ENCODE measurements around the gene KCNG3.

KCNG3 gene

DNA sequence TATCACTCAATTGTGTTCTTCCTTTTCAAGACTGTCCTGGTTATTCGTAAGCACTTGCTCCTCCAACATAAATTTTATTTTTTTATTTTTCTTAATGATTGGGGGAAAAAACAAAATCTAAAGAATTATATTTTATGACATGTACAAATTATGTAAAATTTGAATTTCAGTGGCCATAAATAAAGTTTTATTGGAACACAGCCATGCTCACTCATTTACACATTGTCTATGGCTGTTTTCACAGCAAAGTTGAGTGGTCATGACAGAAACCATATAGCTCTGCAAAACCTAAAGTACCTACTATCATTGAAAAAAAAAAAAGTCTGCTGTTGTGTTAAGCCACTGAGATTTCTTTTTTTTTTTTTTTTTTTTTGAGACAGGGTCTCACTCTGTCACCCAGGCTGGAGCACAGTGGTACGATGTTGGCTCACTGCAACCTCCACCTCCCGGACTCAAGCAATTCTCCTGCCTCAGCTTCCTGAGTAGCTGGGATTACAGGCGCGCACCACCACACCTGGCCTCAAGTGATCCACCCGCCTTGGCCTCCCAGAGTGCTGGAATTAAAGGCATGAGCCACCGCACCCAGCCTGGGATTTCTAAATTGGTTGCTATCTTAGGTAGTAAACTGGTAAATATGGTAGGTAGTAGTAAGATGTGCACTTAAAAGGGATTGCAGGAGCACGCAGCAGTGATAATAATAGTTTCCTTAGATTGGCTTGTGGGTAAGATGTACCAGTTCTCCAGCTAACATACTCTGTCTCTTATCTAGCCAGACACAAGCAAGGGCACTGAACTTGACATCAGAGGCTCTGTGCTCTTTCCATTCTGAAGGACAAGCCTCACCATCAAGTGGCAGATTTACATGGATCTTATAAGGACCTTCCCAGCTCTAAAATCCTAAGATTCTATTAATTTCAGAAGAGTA lies 44.4 kb downstream of the KCNG3 start:
- TF ChIP-seq, protein P1, sequence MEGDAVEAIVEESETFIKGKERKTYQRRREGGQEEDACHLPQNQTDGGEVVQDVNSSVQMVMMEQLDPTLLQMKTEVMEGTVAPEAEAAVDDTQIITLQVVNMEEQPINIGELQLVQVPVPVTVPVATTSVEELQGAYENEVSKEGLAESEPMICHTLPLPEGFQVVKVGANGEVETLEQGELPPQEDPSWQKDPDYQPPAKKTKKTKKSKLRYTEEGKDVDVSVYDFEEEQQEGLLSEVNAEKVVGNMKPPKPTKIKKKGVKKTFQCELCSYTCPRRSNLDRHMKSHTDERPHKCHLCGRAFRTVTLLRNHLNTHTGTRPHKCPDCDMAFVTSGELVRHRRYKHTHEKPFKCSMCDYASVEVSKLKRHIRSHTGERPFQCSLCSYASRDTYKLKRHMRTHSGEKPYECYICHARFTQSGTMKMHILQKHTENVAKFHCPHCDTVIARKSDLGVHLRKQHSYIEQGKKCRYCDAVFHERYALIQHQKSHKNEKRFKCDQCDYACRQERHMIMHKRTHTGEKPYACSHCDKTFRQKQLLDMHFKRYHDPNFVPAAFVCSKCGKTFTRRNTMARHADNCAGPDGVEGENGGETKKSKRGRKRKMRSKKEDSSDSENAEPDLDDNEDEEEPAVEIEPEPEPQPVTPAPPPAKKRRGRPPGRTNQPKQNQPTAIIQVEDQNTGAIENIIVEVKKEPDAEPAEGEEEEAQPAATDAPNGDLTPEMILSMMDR (IDR thresholded peaks at IDR 0.05; ENCODE audit: insufficient read depth, low read depth, low read length, missing control alignments): no peak
- no peak overlapping the region for H3K4me3 ChIP-seq (ENCODE audit: low read length)

DNA sequence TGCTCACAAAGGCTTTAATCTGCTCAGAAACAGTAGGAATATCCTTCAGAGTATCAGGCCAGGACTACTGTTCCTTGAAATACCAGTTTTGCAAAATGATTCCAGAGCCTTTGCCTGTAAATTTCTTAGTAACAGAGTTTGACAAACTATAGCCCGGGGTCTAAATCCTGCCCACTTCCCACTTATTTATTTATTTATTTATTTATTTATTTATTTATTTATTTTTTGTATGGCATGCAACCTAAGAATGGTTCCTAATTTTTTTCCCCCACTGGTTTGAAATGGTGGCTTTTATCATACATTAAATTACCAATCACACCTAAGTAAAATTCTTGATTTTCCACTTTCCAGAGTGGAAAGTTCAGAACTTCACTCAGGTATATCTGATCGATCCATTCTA lies 45.6 kb downstream of the KCNG3 start:
- no peak overlapping the region for H3K4me3 ChIP-seq (ENCODE audit: low read length)
- TF ChIP-seq, protein P1 (IDR thresholded peaks at IDR 0.05; ENCODE audit: insufficient read depth, low read depth, low read length, missing control alignments): no peak
- no peak for DNase-seq (ENCODE audit: low read depth)

More for the DNA sequence above, 44.4 kb downstream of the KCNG3 start:
- DNase-seq (ENCODE audit: low read depth): no peak

DNA sequence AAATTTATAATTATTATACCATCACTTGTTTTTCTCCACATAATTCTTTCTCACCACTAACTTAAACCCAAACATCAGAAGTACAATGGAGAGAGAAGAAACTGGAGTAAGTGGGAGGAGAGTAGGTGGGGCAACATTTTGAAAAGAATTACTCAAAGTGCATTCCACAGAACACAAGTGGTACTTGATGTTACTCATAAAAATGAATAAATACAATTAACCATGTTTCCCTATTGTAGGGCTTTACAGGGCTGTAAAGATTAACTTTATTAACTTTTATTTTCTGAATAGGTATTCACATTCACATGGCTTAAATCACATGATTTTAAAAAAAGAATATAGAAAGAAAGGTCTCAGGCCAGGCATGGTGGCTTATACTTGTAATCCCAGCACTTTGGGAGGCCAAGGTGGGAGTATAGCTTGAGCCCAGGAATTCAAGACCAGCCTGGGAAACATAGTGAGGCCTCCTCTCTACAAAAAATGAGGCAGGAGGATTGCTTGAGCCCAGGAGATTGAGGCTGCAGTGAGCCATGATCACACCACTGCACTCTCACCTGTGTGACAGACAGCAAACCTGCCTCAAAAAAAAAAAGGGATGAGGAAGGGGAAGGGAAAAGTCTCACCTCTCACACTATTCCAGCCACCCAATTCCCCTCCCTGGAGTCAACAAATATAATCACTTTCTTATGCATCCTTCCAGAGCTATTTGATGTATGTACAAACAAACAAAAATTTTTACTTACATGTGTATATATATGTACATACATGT lies 47.1 kb downstream of the KCNG3 start:
- H3K4me3 ChIP-seq (ENCODE audit: low read length): no peak overlapping the region
- DNase-seq (ENCODE audit: low read depth): peak; percentile 30
- TF ChIP-seq, protein P1 (IDR thresholded peaks at IDR 0.05; ENCODE audit: insufficient read depth, low read depth, low read length, missing control alignments): no peak

DNA sequence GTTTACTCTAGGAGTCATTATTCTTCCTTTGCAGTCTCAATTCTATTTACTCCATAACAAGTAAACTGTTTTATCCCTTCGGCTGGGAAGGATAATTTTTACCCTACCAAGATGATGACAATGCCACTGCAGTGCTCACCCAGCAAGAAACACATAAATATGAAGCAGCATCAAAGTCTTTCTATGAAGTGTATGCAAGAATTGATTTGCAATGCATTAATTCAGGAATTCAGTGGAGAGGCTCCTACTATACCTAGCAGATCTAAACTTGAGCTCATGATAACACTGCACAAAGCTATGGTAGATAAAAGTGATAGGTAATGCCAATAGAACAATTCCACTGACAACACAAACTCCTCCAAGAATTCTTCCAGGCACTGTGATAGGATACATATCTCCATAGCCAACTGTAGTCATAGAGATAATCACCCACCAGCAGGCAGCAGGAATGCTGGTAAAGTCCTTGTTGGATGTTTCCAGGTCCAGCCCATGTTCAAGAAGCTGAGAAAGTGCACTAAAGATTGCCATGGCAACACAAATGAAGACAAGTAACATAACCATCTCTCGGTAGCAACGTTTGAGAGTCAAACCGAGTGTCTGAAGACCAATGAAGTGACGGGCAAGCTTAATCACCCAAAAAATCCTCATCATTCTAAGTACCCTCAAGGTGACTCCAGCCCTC lies 49.9 kb downstream of the KCNG3 start:
- H3K4me3 ChIP-seq (ENCODE audit: low read length): no peak overlapping the region
- TF ChIP-seq, protein P1 (IDR thresholded peaks at IDR 0.05; ENCODE audit: insufficient read depth, low read depth, low read length, missing control alignments): no peak
- no peak for DNase-seq (ENCODE audit: low read depth)

DNA sequence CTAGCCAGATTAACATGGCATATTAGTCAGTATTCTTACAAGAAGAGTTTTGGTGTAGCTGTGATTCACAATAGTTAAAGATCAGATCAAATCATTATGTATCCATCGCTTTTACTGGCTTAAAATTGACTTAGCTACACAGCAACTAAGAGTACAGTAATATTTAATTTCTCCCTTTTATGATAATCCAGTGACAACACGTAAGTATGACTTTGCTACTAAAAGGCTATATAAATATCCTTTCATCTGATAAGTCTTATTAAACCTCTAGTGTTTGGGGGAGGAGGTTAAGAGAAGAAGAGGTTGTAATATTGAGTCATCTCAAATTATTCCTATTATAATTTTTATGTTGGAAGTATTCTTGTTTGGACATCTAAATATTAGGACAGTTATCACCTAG lies 51.0 kb downstream of the KCNG3 start:
- DNase-seq (ENCODE audit: low read depth): no peak
- no peak overlapping the region for H3K4me3 ChIP-seq (ENCODE audit: low read length)
- TF ChIP-seq, protein P1 (IDR thresholded peaks at IDR 0.05; ENCODE audit: insufficient read depth, low read depth, low read length, missing control alignments): no peak

DNA sequence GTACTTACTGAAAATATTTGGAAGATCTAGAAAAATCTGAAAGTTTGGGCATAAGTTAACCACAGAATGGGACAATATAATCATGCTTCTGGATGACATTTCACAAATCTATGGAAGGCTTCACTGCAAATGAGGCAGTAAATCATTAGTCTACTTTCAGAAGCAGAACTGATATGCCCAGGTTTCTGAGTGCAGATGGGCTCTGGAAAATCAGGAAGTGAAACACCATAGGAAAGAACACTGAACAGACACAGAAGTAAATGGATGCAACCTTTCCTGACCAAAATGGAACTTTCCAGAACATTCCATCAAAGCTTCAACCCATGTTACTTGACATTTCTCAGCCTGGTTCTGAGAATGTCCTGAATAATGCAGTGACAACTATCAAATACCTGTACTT lies 55.1 kb downstream of the KCNG3 start:
- no peak for DNase-seq (ENCODE audit: low read depth)
- TF ChIP-seq, protein P1 (IDR thresholded peaks at IDR 0.05; ENCODE audit: insufficient read depth, low read depth, low read length, missing control alignments): no peak

More for the DNA sequence above, 55.1 kb downstream of the KCNG3 start:
- H3K4me3 ChIP-seq (ENCODE audit: low read length): no peak overlapping the region

All from epithelial cell of esophagus (primary cell).